IMR-90 (cell line): ENCODE results near the gene KLC3. TPM values are rescaled to one million over a fixed set of nuclear protein-coding genes. Genes with fewer than 3 reads are reported as not detected.

Experiments
- ATAC-seq: fragments of 200-7000 bp; cut with Tn5 transposase; 2 replicates; pipeline ENCODE4 v1.9.1; 2020; ENCODE audit warnings: low read depth, mild to moderate bottlenecking, moderate library complexity
- BruUV-seq: library from RNA; stranded (reverse); fragments of 400-500 nt; replicated peaks from 2 replicates; lab custom pipeline; 2021; lab: Mats Ljungman, UMichigan
- CTCF ChIA-PET: fragments of 300-600 bp; formaldehyde crosslinking; extraction: SDS; loops from one replicate; lab custom pipeline; 2021; ENCODE audit warnings: antibody characterized with exemption; lab: Yijun Ruan, JAX
- POLR2A ChIA-PET: fragments of 300-600 bp; sonication (Branson Sonifier 250); formaldehyde crosslinking; loops from one replicate; lab custom pipeline; 2022; ENCODE audit warnings: antibody characterized with exemption; ENCODE audit not compliant: unreplicated experiment; lab: Charles Lee
- DNase-seq: peaks from one replicate; pipeline ENCODE4 v3.0.0; 2013
- H2AFZ ChIP-seq: replicated peaks from 2 replicates; pipeline ENCODE3; 2013; ENCODE audit warnings: low read length, mild to moderate bottlenecking; ENCODE audit not compliant: poor library complexity
- H2AK5ac ChIP-seq: 2 replicates; pipeline ENCODE4 v1.6.1; 2013; ENCODE audit warnings: low read depth, low read length, inconsistent platforms
- H2AK9ac ChIP-seq: replicated peaks from 2 replicates; pipeline ENCODE3; 2013; ENCODE audit warnings: mild to moderate bottlenecking, low read depth, low read length, moderate library complexity; ENCODE audit not compliant: poor library complexity
- H2BK120ac ChIP-seq: 2 replicates; pipeline ENCODE4 v1.6.1; 2013; ENCODE audit warnings: low read depth, low read length, inconsistent platforms
- H2BK15ac ChIP-seq: 3 replicates; pipeline ENCODE4 v1.6.1; 2013; ENCODE audit warnings: low read depth, low read length, inconsistent platforms
- H2BK20ac ChIP-seq: 2 replicates; pipeline ENCODE4 v1.6.1; 2013; ENCODE audit warnings: low read depth, mild to moderate bottlenecking, inconsistent platforms, low read length, moderate library complexity
- H2BK5ac ChIP-seq: 2 replicates; pipeline ENCODE4 v1.6.1; 2013; ENCODE audit warnings: mild to moderate bottlenecking, low read depth, low read length, inconsistent platforms; ENCODE audit not compliant: poor library complexity, severe bottlenecking
- H3K14ac ChIP-seq: replicated peaks from 2 replicates; pipeline ENCODE4 v1.6.1; 2013; ENCODE audit warnings: low read depth, low read length, inconsistent platforms
- H3K18ac ChIP-seq: 2 replicates; pipeline ENCODE4 v1.6.1; 2013; ENCODE audit warnings: low read depth, low read length, control low read depth
- H3K23ac ChIP-seq: 2 replicates; pipeline ENCODE4 v1.6.1; 2013; ENCODE audit warnings: low read depth, low read length, inconsistent platforms
- H3K27ac ChIP-seq: 2 replicates; pipeline ENCODE4 v1.5.1; 2013; ENCODE audit warnings: mild to moderate bottlenecking, control low read depth, low read length; ENCODE audit not compliant: insufficient read depth
- H3K27me3 ChIP-seq: 2 replicates; pipeline ENCODE4 v1.6.1; 2013; ENCODE audit warnings: low read length; ENCODE audit not compliant: control insufficient read depth, insufficient read depth
- H3K36me3 ChIP-seq: 2 replicates; pipeline ENCODE4 v1.6.1; 2013; ENCODE audit warnings: low read length, mixed read lengths; ENCODE audit not compliant: control insufficient read depth, insufficient read depth
- H3K4ac ChIP-seq: 2 replicates; pipeline ENCODE4 v1.6.1; 2013; ENCODE audit warnings: low read depth, low read length, inconsistent platforms
- H3K4me1 ChIP-seq: 2 replicates; pipeline ENCODE4 v1.6.1; 2013; ENCODE audit warnings: low read length, mixed read lengths; ENCODE audit not compliant: control insufficient read depth, insufficient read depth
- H3K4me2 ChIP-seq: 2 replicates; pipeline ENCODE4 v1.6.1; 2013; ENCODE audit warnings: low read depth, mild to moderate bottlenecking, control low read depth, low read length, moderate library complexity
- H3K4me3 ChIP-seq: 2 replicates; pipeline ENCODE4 v1.5.1; 2013; ENCODE audit warnings: low read depth, mild to moderate bottlenecking, control low read depth, low read length, moderate library complexity; ENCODE audit not compliant: insufficient read depth
- H3K56ac ChIP-seq: 2 replicates; pipeline ENCODE4 v1.6.1; 2013; ENCODE audit warnings: low read length, inconsistent platforms; ENCODE audit not compliant: insufficient read depth; ENCODE audit errors: extremely low read depth
- H3K79me1 ChIP-seq, 2 experiments: 2 replicates each; pipeline ENCODE4 v1.6.1; 2013; ENCODE audit warnings: low read length in 2 of 2, inconsistent platforms in 1 of 2, low read depth in 1 of 2
- H3K9ac ChIP-seq: 2 replicates; pipeline ENCODE4 v1.6.1; 2013; ENCODE audit warnings: low read depth, low read length, control low read depth
- H3K9me1 ChIP-seq: 2 replicates; pipeline ENCODE4 v1.6.1; 2013; ENCODE audit warnings: low read length, inconsistent platforms; ENCODE audit not compliant: insufficient read depth
- H3K9me3 ChIP-seq: 2 replicates; pipeline ENCODE4 v1.6.1; 2013; ENCODE audit warnings: low read length; ENCODE audit not compliant: control insufficient read depth, insufficient read depth
- H4K20me1 ChIP-seq: 2 replicates; pipeline ENCODE4 v1.6.1; 2013; ENCODE audit warnings: low read length, inconsistent platforms; ENCODE audit not compliant: insufficient read depth
- H4K5ac ChIP-seq: 2 replicates; pipeline ENCODE4 v1.6.1; 2013; ENCODE audit warnings: mild to moderate bottlenecking, low read depth, low read length, control low read depth
- H4K8ac ChIP-seq, 2 experiments: 2 replicates each; pipeline ENCODE4 v1.6.1; 2013; ENCODE audit warnings: low read depth in 2 of 2, low read length in 2 of 2, control low read depth in 1 of 2, inconsistent platforms in 1 of 2
- H4K91ac ChIP-seq: 2 replicates; pipeline ENCODE4 v1.6.1; 2013; ENCODE audit warnings: low read depth, low read length, inconsistent platforms; ENCODE audit not compliant: insufficient read depth
- BHLHE40 ChIP-seq: fragments of 150-350 bp; IDR thresholded peaks from 2 replicates; pipeline ENCODE4 v1.6.1; 2016; ENCODE audit warnings: mild to moderate bottlenecking, low read depth, low read length
- CEBPB ChIP-seq: IDR thresholded peaks from 2 replicates; pipeline ENCODE4 v1.6.1; 2012; ENCODE audit warnings: low read depth, low read length, improper control_type of control experiment
- CHD1 ChIP-seq: IDR thresholded peaks from 2 replicates; pipeline ENCODE4 v1.6.1; 2012; ENCODE audit warnings: low read depth, low read length, improper control_type of control experiment
- CTCF ChIP-seq: conservative IDR thresholded peaks from 2 replicates; pipeline ENCODE4 v1.5.1; 2012; ENCODE audit warnings: mild to moderate bottlenecking, low read depth, low read length, improper control_type of control experiment
- ELK1 ChIP-seq: fragments of 150-350 bp; IDR thresholded peaks from 2 replicates; pipeline ENCODE4 v1.6.1; 2016; ENCODE audit warnings: low read depth, mild to moderate bottlenecking, low read length, moderate library complexity, borderline replicate concordance
- FOS ChIP-seq: fragments of 150-350 bp; IDR thresholded peaks from 2 replicates; pipeline ENCODE4 v1.6.1; 2016; ENCODE audit warnings: low read depth, low read length
- MAFK ChIP-seq: IDR thresholded peaks from 2 replicates; pipeline ENCODE4 v1.6.1; 2012; ENCODE audit warnings: low read depth, low read length, improper control_type of control experiment
- MAZ ChIP-seq: IDR thresholded peaks from 2 replicates; pipeline ENCODE4 v1.6.1; 2012; ENCODE audit warnings: low read depth, mild to moderate bottlenecking, low read length, improper control_type of control experiment, moderate library complexity, borderline replicate concordance
- MXI1 ChIP-seq: IDR thresholded peaks from 2 replicates; pipeline ENCODE4 v1.6.1; 2012; ENCODE audit warnings: low read depth, mild to moderate bottlenecking, low read length, moderate library complexity, borderline replicate concordance
- NFE2L2 ChIP-seq: fragments of 150-350 bp; IDR thresholded peaks from 2 replicates; pipeline ENCODE4 v1.6.1; 2016; ENCODE audit warnings: low read depth, mild to moderate bottlenecking, low read length
- POLR2A ChIP-seq: IDR thresholded peaks from 2 replicates; pipeline ENCODE4 v1.6.1; 2012; ENCODE audit warnings: mild to moderate bottlenecking, low read depth, low read length
- RAD21 ChIP-seq: IDR thresholded peaks from 2 replicates; pipeline ENCODE4 v1.6.1; 2012; ENCODE audit warnings: low read length, improper control_type of control experiment
- RCOR1 ChIP-seq: IDR thresholded peaks from 2 replicates; pipeline ENCODE4 v1.6.1; 2012; ENCODE audit warnings: mild to moderate bottlenecking, low read length, improper control_type of control experiment; ENCODE audit not compliant: insufficient replicate concordance
- RFX5 ChIP-seq: IDR thresholded peaks from 2 replicates; pipeline ENCODE4 v1.8.0; 2012; ENCODE audit warnings: low read depth, mild to moderate bottlenecking, low read length, moderate library complexity
- SMC3 ChIP-seq: fragments of 150-350 bp; IDR thresholded peaks from 2 replicates; pipeline ENCODE4 v1.6.1; 2016; ENCODE audit warnings: low read depth, mild to moderate bottlenecking, antibody characterized with exemption, low read length, moderate library complexity
- USF2 ChIP-seq: fragments of 150-350 bp; IDR thresholded peaks from 2 replicates; pipeline ENCODE4 v1.6.1; 2017; ENCODE audit warnings: mild to moderate bottlenecking, antibody characterized with exemption, low read length, low read depth
- WGBS, 2 experiments: methylation state at CpG; one replicate each; pipeline versions ENCODE4 v1.1.5 to v1.1.7; 2013; ENCODE audit warnings: missing lambda C conversion rate in 2 of 2; ENCODE audit not compliant: insufficient read length in 1 of 2; ENCODE audit errors: extremely low coverage in 2 of 2; 5-methylcytosine and 5-hydroxymethylcytosine counted together
- dilution Hi-C: fragments of 300-500 bp; cut with HindIII; formaldehyde crosslinking; loops from one replicate; pipeline ENCODE4 v1.14.3; 2018; ENCODE audit warnings: low sequenced_read_pairs; ENCODE audit not compliant: unreplicated experiment
- in situ Hi-C: fragments of 300-500 bp; cut with MboI; formaldehyde crosslinking; loops from 3 replicates; pipeline ENCODE4 v1.14.3; 2019; ENCODE audit warnings: low sequenced_read_pairs, inconsistent platforms, mixed read lengths
- intact Hi-C: fragments of 100-400 bp; cut with micrococcal nuclease; formaldehyde crosslinking; loops from 2 replicates; pipeline ENCODE4 v1.10.0; 2022
- polyA plus RNA-seq, 3 experiments: library from polyadenylated mRNA; depleted of rRNA; stranded (reverse); fragments of >200 nt; gene quantifications; 2 replicates each; pipeline ENCODE4 v1.2.3, GENCODE V29; 2012; ENCODE audit warnings: low replicate concordance in 1 of 3
- total RNA-seq: library from RNA; depleted of rRNA; stranded (reverse); fragments of >200 nt; gene quantifications from 2 replicates; pipeline ENCODE4 v1.2.3, GENCODE V29; 2012

KLC3 gene
- total and polyA plus RNA-seq, 2 of the 4 experiments (the other 2 are of a cell fraction), result 0.14 to 0.18 TPM

- DNase-seq (no peak), ATAC-seq (no peak)
- H2BK5ac ChIP-seq, result no peak overlapping the region
- no peaks in the 10 kb centered on the region for H3K79me1 ChIP-seq
- no TSS peak for BruUV-seq
- H3K4ac ChIP-seq, result no peak overlapping the region
- H2BK15ac ChIP-seq, result no peak overlapping the region
- in situ Hi-C loops (no loop called here), intact Hi-C loops (no loop called here), dilution Hi-C loops (no loop called here)
- H3K9me1 ChIP-seq, result no peaks in the 10 kb centered on the region; the same call in 1 of the 2 replicates
- H3K4me1 ChIP-seq, result no peaks in the 10 kb centered on the region
- H4K91ac ChIP-seq, result no peak overlapping the region
- H2BK120ac ChIP-seq, result no peak overlapping the region
- no peaks in the 10 kb centered on the region; the same call in 1 of the 2 replicates for H3K9me3 ChIP-seq
- no peak overlapping the region for H3K56ac ChIP-seq
- H2AFZ ChIP-seq, result no peak overlapping the region
- no peak overlapping the region for H3K4me2 ChIP-seq
- ChIA-PET POLR2A (no interaction called here), CTCF (no interaction called here)
- no peak overlapping the region for H2AK5ac ChIP-seq
- TF ChIP-seq RFX5, result no peak
- TF ChIP-seq SMC3, result no peak
- TF ChIP-seq NFE2L2, result no peak
- TF ChIP-seq CEBPB, result no peak
- no peak for TF ChIP-seq RCOR1
- TF ChIP-seq BHLHE40, result no peak
- no peak for TF ChIP-seq POLR2A
- TF ChIP-seq ELK1, result no peak
- TF ChIP-seq CHD1, result no peak
- TF ChIP-seq RAD21, result no peak
- no peak for TF ChIP-seq MAFK
- no peak for TF ChIP-seq USF2
- no peak for TF ChIP-seq CTCF
- no peak for TF ChIP-seq MAZ
- TF ChIP-seq MXI1, result no peak
- no peak for TF ChIP-seq FOS
- no peak overlapping the region for H3K27ac ChIP-seq
- WGBS, 2 experiments, result 100% methylated on average over 2 of the region's 18 CpGs; no CpG with 5 or more reads in 1 of the 2 experiments
- H3K18ac ChIP-seq, result no peak overlapping the region
- peaks cover 44% of the 10 kb centered on the region for H3K36me3 ChIP-seq
- no peak overlapping the region for H3K23ac ChIP-seq
- no peak overlapping the region for H3K14ac ChIP-seq
- H4K8ac ChIP-seq, result no peak overlapping the region
- no peak overlapping the region for H3K4me3 ChIP-seq
- H3K27me3 ChIP-seq, result no peaks in the 10 kb centered on the region
- no peaks in the 10 kb centered on the region for H4K20me1 ChIP-seq
- no peak overlapping the region for H3K9ac ChIP-seq
- no peak overlapping the region for H2AK9ac ChIP-seq
- no peak overlapping the region for H2BK20ac ChIP-seq
- H4K5ac ChIP-seq, result no peak overlapping the region
Measured at GRCh38 chr19:45297674-45298073, 42.9 kb upstream of the KLC3 start.
